ENCODE results near the gene TMC2.
A peak's percentile ranks its signal among the peaks of the same experiment; 100 is the strongest.

Gene TMC2

GRCh38 chr20:2596673-2597279, 60.4 kb downstream of the TMC2 start:
- Mint-ChIP-seq H3K4me1 (no peaks in the 10 kb centered on the region), H3K4me3 (no peak overlapping the region), H3K27ac (no peak overlapping the region), H3K9me3 (no peaks in the 10 kb centered on the region), H3K36me3 (no peaks in the 10 kb centered on the region)
- DNase-seq (ENCODE audit: low spot score in 2 of 2) (peak in 1 of 2 donors; percentile 23), ATAC-seq (no peak)

- Mint-ChIP-seq H3K27ac (no peak overlapping the region), H3K36me3 (no peaks in the 10 kb centered on the region), H3K9me3 (no peaks in the 10 kb centered on the region), H3K4me3 (no peak overlapping the region), H3K4me1 (no peaks in the 10 kb centered on the region)
- no peak for DNase-seq (ENCODE audit: low spot score in 2 of 2)
- ATAC-seq: no peak
Observed at GRCh38 chr20:2599288-2600006, 63.1 kb downstream of the TMC2 start.

GRCh38 chr20:2602046-2602735, 65.8 kb downstream of the TMC2 start:
- no peak overlapping the region for H3K27ac Mint-ChIP-seq

GRCh38 chr20:2602746-2603145, 66.4 kb downstream of the TMC2 start:
- Mint-ChIP-seq H3K9me3 (peaks cover 9% of the 10 kb centered on the region), H3K36me3 (no peaks in the 10 kb centered on the region)
- no peak for ATAC-seq

More at GRCh38 chr20:2602046-2602735, 65.8 kb downstream of the TMC2 start:
- no peak for DNase-seq (ENCODE audit: low spot score in 2 of 2)
- Mint-ChIP-seq H3K4me3 (no peak overlapping the region), H3K36me3 (no peaks in the 10 kb centered on the region), H3K9me3 (peaks cover 5% of the 10 kb centered on the region), H3K4me1 (no peaks in the 10 kb centered on the region)
- ATAC-seq: no peak

GRCh38 chr20:2603816-2604505, 67.6 kb downstream of the TMC2 start:
- H3K36me3 Mint-ChIP-seq: no peaks in the 10 kb centered on the region
- H3K4me1 Mint-ChIP-seq: no peaks in the 10 kb centered on the region
- no peak overlapping the region for H3K27ac Mint-ChIP-seq
- peaks cover 9% of the 10 kb centered on the region for H3K9me3 Mint-ChIP-seq
- ATAC-seq (no peak), DNase-seq (ENCODE audit: low spot score in 2 of 2) (no peak)
- H3K4me3 Mint-ChIP-seq: no peak overlapping the region

More at GRCh38 chr20:2602746-2603145, 66.4 kb downstream of the TMC2 start:
- DNase-seq (ENCODE audit: low spot score in 2 of 2): no peak
- no peaks in the 10 kb centered on the region for H3K4me1 Mint-ChIP-seq
- no peak overlapping the region for H3K4me3 Mint-ChIP-seq
- H3K27ac Mint-ChIP-seq: no peak overlapping the region

- Mint-ChIP-seq H3K36me3 (no peaks in the 10 kb centered on the region), H3K4me3 (no peak overlapping the region), H3K27ac (no peak overlapping the region), H3K9me3 (peaks cover 9% of the 10 kb centered on the region), H3K4me1 (no peaks in the 10 kb centered on the region)
- DNase-seq (ENCODE audit: low spot score in 2 of 2) (no peak), ATAC-seq (no peak)
Observed at GRCh38 chr20:2604506-2604835, 68.1 kb downstream of the TMC2 start.

- no peak overlapping the region for H3K4me3 Mint-ChIP-seq
- no peaks in the 10 kb centered on the region for H3K4me1 Mint-ChIP-seq
- peaks cover 9% of the 10 kb centered on the region for H3K9me3 Mint-ChIP-seq
- H3K36me3 Mint-ChIP-seq: no peaks in the 10 kb centered on the region
- no peak for DNase-seq (ENCODE audit: low spot score in 2 of 2)
- H3K27ac Mint-ChIP-seq: no peak overlapping the region
- no peak for ATAC-seq
Observed at GRCh38 chr20:2606507-2607006, 70.2 kb downstream of the TMC2 start.

GRCh38 chr20:2610326-2610725, 74.0 kb downstream of the TMC2 start:
- Mint-ChIP-seq H3K27ac (no peak overlapping the region), H3K4me1 (no peaks in the 10 kb centered on the region), H3K9me3 (peaks cover 9% of the 10 kb centered on the region), H3K4me3 (no peak overlapping the region), H3K36me3 (no peaks in the 10 kb centered on the region)
- DNase-seq (ENCODE audit: low spot score in 2 of 2) (no peak), ATAC-seq (no peak)

- H3K4me3 Mint-ChIP-seq: no peak overlapping the region
- H3K4me1 Mint-ChIP-seq: no peaks in the 10 kb centered on the region
- H3K27ac Mint-ChIP-seq: no peak overlapping the region
- no peaks in the 10 kb centered on the region for H3K36me3 Mint-ChIP-seq
- DNase-seq (ENCODE audit: low spot score in 2 of 2): no peak
- H3K9me3 Mint-ChIP-seq: peaks cover 9% of the 10 kb centered on the region
- ATAC-seq: no peak
Observed at GRCh38 chr20:2610941-2611720, 74.8 kb downstream of the TMC2 start.

- Mint-ChIP-seq H3K4me3 (no peak overlapping the region), H3K4me1 (no peaks in the 10 kb centered on the region), H3K36me3 (no peaks in the 10 kb centered on the region), H3K9me3 (peaks cover 5% of the 10 kb centered on the region), H3K27ac (no peak overlapping the region)
- no peak for DNase-seq (ENCODE audit: low spot score in 2 of 2)
- ATAC-seq: no peak
Observed at GRCh38 chr20:2612073-2612472, 75.7 kb downstream of the TMC2 start.

GRCh38 chr20:2616634-2617033, 80.3 kb downstream of the TMC2 start:
- no peaks in the 10 kb centered on the region for H3K9me3 Mint-ChIP-seq
- no peak overlapping the region for H3K4me3 Mint-ChIP-seq
- DNase-seq (ENCODE audit: low spot score in 2 of 2) (no peak), ATAC-seq (no peak)
- no peaks in the 10 kb centered on the region for H3K4me1 Mint-ChIP-seq
- H3K36me3 Mint-ChIP-seq: no peaks in the 10 kb centered on the region
- H3K27ac Mint-ChIP-seq: no peak overlapping the region

GRCh38 chr20:2617099-2617714, 80.8 kb downstream of the TMC2 start:
- DNase-seq (ENCODE audit: low spot score in 2 of 2): no peak
- no peaks in the 10 kb centered on the region for H3K36me3 Mint-ChIP-seq
- H3K4me1 Mint-ChIP-seq: no peaks in the 10 kb centered on the region
- no peak overlapping the region for H3K27ac Mint-ChIP-seq
- H3K9me3 Mint-ChIP-seq: no peaks in the 10 kb centered on the region
- ATAC-seq: no peak
- H3K4me3 Mint-ChIP-seq: no peak overlapping the region

GRCh38 chr20:2618815-2619214, 82.4 kb downstream of the TMC2 start:
- no peak overlapping the region for H3K27ac Mint-ChIP-seq
- no peak for ATAC-seq
- no peaks in the 10 kb centered on the region for H3K9me3 Mint-ChIP-seq
- no peaks in the 10 kb centered on the region for H3K4me1 Mint-ChIP-seq
- H3K4me3 Mint-ChIP-seq: no peak overlapping the region
- H3K36me3 Mint-ChIP-seq: no peaks in the 10 kb centered on the region
- no peak for DNase-seq (ENCODE audit: low spot score in 2 of 2)

GRCh38 chr20:2619337-2619736, 83.0 kb downstream of the TMC2 start:
- DNase-seq (ENCODE audit: low spot score in 2 of 2) (no peak), ATAC-seq (no peak)
- H3K4me3 Mint-ChIP-seq: no peak overlapping the region
- H3K9me3 Mint-ChIP-seq: no peaks in the 10 kb centered on the region
- no peaks in the 10 kb centered on the region for H3K4me1 Mint-ChIP-seq
- no peaks in the 10 kb centered on the region for H3K36me3 Mint-ChIP-seq
- no peak overlapping the region for H3K27ac Mint-ChIP-seq
